ENCODE data around the gene PCP2. TPM values are rescaled to one million over a fixed set of nuclear protein-coding genes. Genes with fewer than 3 reads are reported as not detected.

The PCP2 gene
- total RNA-seq, 1 donor from 2014 or later: not detected

DNA sequence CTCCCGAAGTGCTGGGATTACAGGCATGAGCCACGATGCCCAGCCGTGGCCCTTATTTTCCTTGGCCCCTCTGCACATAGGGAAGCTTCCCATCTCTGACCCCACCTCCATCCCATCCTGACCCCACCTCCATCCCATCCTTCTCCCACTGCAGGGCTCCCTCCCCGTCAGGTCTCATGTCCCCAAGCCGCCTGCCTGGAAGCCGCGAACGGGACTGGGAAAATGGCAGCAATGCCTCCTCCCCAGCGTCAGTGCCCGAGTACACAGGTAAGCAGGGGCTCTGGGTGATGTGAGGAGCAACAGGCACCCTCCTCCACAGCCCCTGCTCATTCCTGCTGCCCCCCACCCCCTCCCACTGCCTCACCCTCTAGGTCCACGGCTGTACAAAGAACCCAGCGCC lies 16.3 kb downstream of the PCP2 start:
- TF ChIP-seq EZH2phosphoT487 (IDR thresholded peaks at IDR 0.05): no peak
- no peak for TF ChIP-seq CTCF (IDR thresholded peaks at IDR 0.05)
- TF ChIP-seq EZH2 (IDR thresholded peaks at IDR 0.05): no peak
- no peak overlapping the region for H3K27ac ChIP-seq
- H3K79me2 ChIP-seq (ENCODE audit: low read depth): no peaks in the 10 kb centered on the region
- H3K36me3 ChIP-seq: no peaks in the 10 kb centered on the region
- no peaks in the 10 kb centered on the region for H3F3A ChIP-seq (ENCODE audit: low read depth)
- Mint-ChIP-seq H3K27ac (no peak overlapping the region), H3K9me3 (no peaks in the 10 kb centered on the region), H3K27me3 (ENCODE audit: insufficient read depth, low read depth) (peaks cover 7% of the 10 kb centered on the region), H3K4me3 (no peak overlapping the region), H3K36me3 (peaks cover 13% of the 10 kb centered on the region), H3K4me1 (no peaks in the 10 kb centered on the region)
- H3K9ac ChIP-seq: no peak overlapping the region
- no peaks in the 10 kb centered on the region for H3K9me3 ChIP-seq (ENCODE audit: low read depth)
- H3K4me2 ChIP-seq: no peak overlapping the region
- no peaks in the 10 kb centered on the region for H3K27me3 ChIP-seq
- no peaks in the 10 kb centered on the region for H3K4me1 ChIP-seq
- H2AFZ ChIP-seq (replicated peaks): no peak overlapping the region
- H3K4me3 ChIP-seq: no peak overlapping the region
- no peaks in the 10 kb centered on the region for H4K20me1 ChIP-seq (ENCODE audit: low read depth)
- no peak for DNase-seq (ENCODE audit: low spot score)

DNA sequence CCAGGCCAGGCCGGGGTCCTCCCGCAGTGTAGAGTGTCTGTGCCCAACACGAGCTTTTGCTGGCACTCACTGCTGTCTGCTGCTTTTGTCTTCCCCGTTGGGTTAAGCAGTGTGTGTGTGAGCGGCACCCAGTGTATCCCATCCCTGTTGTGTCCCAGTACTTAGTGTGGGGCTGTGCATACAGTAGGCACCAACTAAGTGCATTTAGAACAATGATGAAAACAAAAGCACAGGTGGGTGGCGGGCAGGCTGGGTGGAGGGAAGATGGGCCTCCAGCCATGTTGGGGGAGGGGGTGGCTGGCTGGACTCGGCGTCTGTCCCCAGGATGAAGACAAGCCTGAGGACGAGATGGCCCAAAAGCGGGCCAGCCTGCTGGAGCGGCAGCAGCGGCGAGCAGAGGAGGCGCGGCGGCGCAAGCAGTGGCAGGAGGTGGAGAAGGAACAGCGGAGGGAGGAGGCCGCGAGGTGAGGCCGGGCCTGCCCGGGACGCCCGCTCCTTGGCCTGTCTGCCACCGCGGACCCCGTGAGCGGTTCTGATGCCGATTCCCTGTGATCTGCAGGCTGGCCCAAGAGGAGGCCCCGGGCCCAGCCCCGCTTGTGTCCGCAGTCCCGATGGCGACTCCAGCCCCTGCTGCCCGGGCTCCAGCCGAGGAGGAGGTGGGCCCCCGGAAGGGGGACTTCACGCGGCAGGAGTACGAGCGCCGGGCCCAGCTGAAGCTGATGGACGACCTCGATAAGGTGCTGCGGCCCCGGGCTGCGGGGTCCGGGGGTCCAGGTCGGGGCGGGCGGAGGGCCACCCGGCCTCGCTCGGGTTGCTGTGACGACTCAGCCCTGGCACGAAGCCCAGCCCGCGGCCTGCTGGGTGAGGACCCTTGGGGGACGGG lies 18.4 kb downstream of the PCP2 start:
- H3K4me2 ChIP-seq: no peak overlapping the region
- Mint-ChIP-seq H3K36me3 (peaks cover 7% of the 10 kb centered on the region), H3K9me3 (no peaks in the 10 kb centered on the region), H3K27me3 (ENCODE audit: insufficient read depth, low read depth) (peaks cover 9% of the 10 kb centered on the region), H3K4me3 (no peak overlapping the region), H3K4me1 (no peaks in the 10 kb centered on the region), H3K27ac (no peak overlapping the region)
- no peaks in the 10 kb centered on the region for H3K36me3 ChIP-seq
- TF ChIP-seq CTCF (IDR thresholded peaks at IDR 0.05): no peak
- TF ChIP-seq EZH2 (IDR thresholded peaks at IDR 0.05): no peak
- TF ChIP-seq EZH2phosphoT487 (IDR thresholded peaks at IDR 0.05): no peak
- no peak overlapping the region for H3K9ac ChIP-seq
- H3K4me3 ChIP-seq: no peak overlapping the region
- no peaks in the 10 kb centered on the region for H3F3A ChIP-seq (ENCODE audit: low read depth)
- H3K27ac ChIP-seq: no peak overlapping the region
- no peaks in the 10 kb centered on the region for H3K27me3 ChIP-seq
- no peaks in the 10 kb centered on the region for H3K4me1 ChIP-seq
- H3K9me3 ChIP-seq (ENCODE audit: low read depth): no peaks in the 10 kb centered on the region
- no peak for DNase-seq (ENCODE audit: low spot score)
- no peaks in the 10 kb centered on the region for H4K20me1 ChIP-seq (ENCODE audit: low read depth)
- no peak overlapping the region for H2AFZ ChIP-seq (replicated peaks)
- H3K79me2 ChIP-seq (ENCODE audit: low read depth): no peaks in the 10 kb centered on the region

DNA sequence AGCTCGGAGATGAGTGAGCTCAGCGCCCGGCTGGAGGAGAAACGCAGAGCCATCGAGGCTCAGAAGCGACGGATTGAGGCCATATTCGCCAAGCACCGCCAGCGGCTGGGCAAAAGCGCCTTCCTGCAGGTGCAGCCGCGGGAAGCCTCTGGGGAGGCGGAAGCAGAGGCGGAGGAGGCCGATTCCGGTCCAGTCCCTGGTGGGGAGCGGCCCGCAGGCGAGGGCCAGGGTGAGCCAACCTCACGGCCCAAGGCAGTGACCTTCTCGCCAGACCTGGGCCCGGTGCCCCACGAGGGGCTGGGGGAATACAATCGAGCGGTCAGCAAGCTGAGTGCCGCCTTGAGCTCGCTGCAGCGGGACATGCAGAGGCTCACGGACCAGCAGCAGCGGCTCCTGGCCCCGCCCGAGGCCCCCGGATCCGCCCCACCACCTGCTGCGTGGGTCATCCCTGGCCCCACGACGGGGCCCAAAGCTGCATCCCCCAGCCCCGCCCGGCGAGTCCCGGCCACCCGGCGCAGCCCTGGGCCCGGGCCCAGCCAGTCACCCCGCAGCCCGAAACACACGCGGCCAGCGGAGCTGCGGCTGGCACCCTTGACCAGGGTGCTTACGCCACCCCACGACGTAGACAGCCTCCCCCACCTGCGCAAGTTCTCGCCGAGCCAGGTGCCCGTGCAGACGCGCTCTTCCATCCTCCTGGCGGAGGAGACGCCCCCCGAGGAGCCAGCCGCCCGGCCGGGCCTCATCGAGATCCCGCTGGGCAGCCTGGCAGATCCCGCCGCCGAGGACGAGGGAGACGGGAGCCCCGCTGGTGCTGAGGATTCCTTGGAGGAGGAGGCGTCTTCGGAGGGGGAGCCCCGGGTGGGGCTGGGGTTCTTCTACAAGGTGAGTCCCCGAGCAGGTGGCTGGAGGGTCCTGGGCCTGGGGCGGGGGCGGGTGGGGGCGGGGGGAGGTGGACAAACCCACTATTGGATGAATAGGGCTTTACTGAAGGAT lies 20.9 kb downstream of the PCP2 start:
- Mint-ChIP-seq H3K9me3 (no peaks in the 10 kb centered on the region), H3K4me1 (no peaks in the 10 kb centered on the region), H3K4me3 (no peak overlapping the region), H3K27me3 (ENCODE audit: insufficient read depth, low read depth) (peaks cover 2% of the 10 kb centered on the region), H3K27ac (no peak overlapping the region), H3K36me3 (no peaks in the 10 kb centered on the region)
- no peaks in the 10 kb centered on the region for H4K20me1 ChIP-seq (ENCODE audit: low read depth)
- H2AFZ ChIP-seq (replicated peaks): no peak overlapping the region
- H3K27ac ChIP-seq: no peak overlapping the region
- no peak overlapping the region for H3K9ac ChIP-seq
- H3K79me2 ChIP-seq (ENCODE audit: low read depth): no peaks in the 10 kb centered on the region
- H3K9me3 ChIP-seq (ENCODE audit: low read depth): no peaks in the 10 kb centered on the region
- no peaks in the 10 kb centered on the region for H3K36me3 ChIP-seq
- no peaks in the 10 kb centered on the region for H3K4me1 ChIP-seq
- TF ChIP-seq CTCF (IDR thresholded peaks at IDR 0.05): no peak
- no peak for TF ChIP-seq EZH2 (IDR thresholded peaks at IDR 0.05)
- TF ChIP-seq EZH2phosphoT487 (IDR thresholded peaks at IDR 0.05): no peak
- no peak overlapping the region for H3K4me3 ChIP-seq
- no peaks in the 10 kb centered on the region for H3K27me3 ChIP-seq
- no peak for DNase-seq (ENCODE audit: low spot score)
- H3F3A ChIP-seq (ENCODE audit: low read depth): no peaks in the 10 kb centered on the region
- H3K4me2 ChIP-seq: no peak overlapping the region
